ENCODE data around the gene VPS37B. TPM values are rescaled to one million over a fixed set of nuclear protein-coding genes. Genes with fewer than 3 reads are reported as not detected.

Gene VPS37B
- total and polyA plus RNA-seq, 10 of the 15 experiments (the other 5 are each of a cell fraction or from before 2014, with no cell fraction given), result 0.66 to 68.6 (median 39.6) TPM

DNA sequence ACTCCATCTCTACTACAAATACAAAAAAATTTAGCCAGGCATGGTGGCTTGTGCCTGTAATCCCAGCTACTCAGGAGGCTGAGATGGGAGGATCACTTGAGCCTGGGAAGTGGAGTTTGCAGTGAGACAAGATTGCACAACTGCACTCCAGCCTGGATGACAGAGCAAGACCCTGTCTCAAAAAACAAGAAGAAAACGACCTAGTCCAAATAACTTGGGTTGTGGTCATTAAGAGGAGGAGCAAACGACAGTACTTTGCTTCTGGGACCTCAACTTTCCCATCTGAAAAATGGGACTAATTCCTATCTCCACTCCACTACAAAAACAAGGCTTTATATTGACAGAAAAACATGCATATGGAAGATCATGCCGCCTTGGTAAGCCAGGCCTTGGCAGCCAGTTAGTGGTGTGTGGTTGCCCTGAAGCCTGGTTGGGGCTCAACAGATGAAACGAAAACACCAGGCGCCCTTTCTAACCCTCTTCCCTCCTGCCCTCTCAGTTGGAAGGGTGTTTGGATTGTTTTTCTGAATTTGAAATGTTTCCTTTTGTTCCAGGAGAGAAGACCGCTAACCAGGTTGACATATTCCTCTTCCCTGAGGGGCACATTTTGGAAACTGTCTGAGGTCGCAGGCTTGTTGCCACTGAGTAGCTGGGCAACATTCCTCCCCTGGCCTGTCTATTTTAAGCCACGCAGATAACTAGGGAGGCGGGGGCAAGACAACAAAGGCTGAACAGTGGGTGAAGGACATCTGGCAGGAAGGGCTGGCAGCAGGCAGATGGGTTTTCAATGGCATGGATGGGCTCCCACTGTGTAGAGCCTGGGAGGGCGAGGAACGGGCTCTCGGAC lies 13.7 kb upstream of the VPS37B start:
- TF ChIP-seq YY1 (IDR thresholded peaks at IDR 0.05; ENCODE audit: low read depth, low read length), result no peak
- TF ChIP-seq, protein P1, sequence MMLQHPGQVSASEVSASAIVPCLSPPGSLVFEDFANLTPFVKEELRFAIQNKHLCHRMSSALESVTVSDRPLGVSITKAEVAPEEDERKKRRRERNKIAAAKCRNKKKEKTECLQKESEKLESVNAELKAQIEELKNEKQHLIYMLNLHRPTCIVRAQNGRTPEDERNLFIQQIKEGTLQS (IDR thresholded peaks at IDR 0.05; ENCODE audit: borderline replicate concordance, extremely low read depth, low read depth, low read length), result no peak
- no peak for TF ChIP-seq CBX3 (IDR thresholded peaks at IDR 0.05; ENCODE audit: borderline replicate concordance, low read depth)
- TF ChIP-seq, protein P2, sequence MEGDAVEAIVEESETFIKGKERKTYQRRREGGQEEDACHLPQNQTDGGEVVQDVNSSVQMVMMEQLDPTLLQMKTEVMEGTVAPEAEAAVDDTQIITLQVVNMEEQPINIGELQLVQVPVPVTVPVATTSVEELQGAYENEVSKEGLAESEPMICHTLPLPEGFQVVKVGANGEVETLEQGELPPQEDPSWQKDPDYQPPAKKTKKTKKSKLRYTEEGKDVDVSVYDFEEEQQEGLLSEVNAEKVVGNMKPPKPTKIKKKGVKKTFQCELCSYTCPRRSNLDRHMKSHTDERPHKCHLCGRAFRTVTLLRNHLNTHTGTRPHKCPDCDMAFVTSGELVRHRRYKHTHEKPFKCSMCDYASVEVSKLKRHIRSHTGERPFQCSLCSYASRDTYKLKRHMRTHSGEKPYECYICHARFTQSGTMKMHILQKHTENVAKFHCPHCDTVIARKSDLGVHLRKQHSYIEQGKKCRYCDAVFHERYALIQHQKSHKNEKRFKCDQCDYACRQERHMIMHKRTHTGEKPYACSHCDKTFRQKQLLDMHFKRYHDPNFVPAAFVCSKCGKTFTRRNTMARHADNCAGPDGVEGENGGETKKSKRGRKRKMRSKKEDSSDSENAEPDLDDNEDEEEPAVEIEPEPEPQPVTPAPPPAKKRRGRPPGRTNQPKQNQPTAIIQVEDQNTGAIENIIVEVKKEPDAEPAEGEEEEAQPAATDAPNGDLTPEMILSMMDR (IDR thresholded peaks at IDR 0.05 in 2 of 3, conservative IDR thresholded peaks at IDR 0.05 in 1 of 3; ENCODE audit: control insufficient read depth in 2 of 3, extremely low read depth in 1 of 3, insufficient read depth in 1 of 3, low read depth in 3 of 3, low read length in 3 of 3), result no peak
- Histone ChIP-seq H2AFZ (ENCODE audit: control insufficient read depth, low read depth, low read length) (no peak overlapping the region), H3K27me3 (replicated peaks in 1 of 2; ENCODE audit: control insufficient read depth in 2 of 2, insufficient read depth in 2 of 2, low read length in 1 of 2) (no peaks in the 10 kb centered on the region), H4K20me1 (ENCODE audit: control insufficient read depth, insufficient read depth) (no peaks in the 10 kb centered on the region), H3K4me2 (ENCODE audit: control insufficient read depth, insufficient read depth) (no peak overlapping the region), H3K79me2 (ENCODE audit: control insufficient read depth, insufficient read depth, low read length) (no peaks in the 10 kb centered on the region), H3K4me1 (ENCODE audit: control insufficient read depth, insufficient read depth, low read length) (no peaks in the 10 kb centered on the region), H3K9ac (ENCODE audit: control insufficient read depth, insufficient read depth, low read length) (no peak overlapping the region), H3K36me3 (ENCODE audit: control insufficient read depth in 2 of 2, insufficient read depth in 2 of 2, low read length in 1 of 2) (no peaks in the 10 kb centered on the region), H3K9me3 (replicated peaks; ENCODE audit: control insufficient read depth, insufficient read depth, low read length) (no peaks in the 10 kb centered on the region), H3K27ac (ENCODE audit: control insufficient read depth, insufficient read depth) (no peak overlapping the region), H3K4me3 (no peak overlapping the region)
- SMC1A ChIA-PET (ENCODE audit: uncharacterized antibody, unreplicated experiment), result interaction anchor here (1.6 kb wide), 1 partner anchor 18 kb away, joined by 3 read pairs; no protein-coding TSS in a partner anchor
- no TSS peak for BruUV-seq (replicated peaks)
- CTCF ChIA-PET, result no interaction called here
- DNase-seq (ENCODE audit: low read depth, low spot score) (no peak), FAIRE-seq (no peak), ATAC-seq (no peak)
- intact Hi-C loops (cut with micrococcal nuclease; ENCODE audit: unreplicated experiment) (no loop called here), in situ Hi-C loops (cut with MboI) (no loop called here)
- RAD21 ChIA-PET (ENCODE audit: unreplicated experiment), result no interaction called here
- POLR2A ChIA-PET, result no interaction called here
- 57% methylated on average over 12 of the region's 12 CpGs for WGBS (ENCODE audit: insufficient coverage, insufficient replicate concordance, low lambda C conversion rate, missing lambda C conversion rate)

Measured in GM12878 (cell line).